K562 (cell line): Measurements from ENCODE around the gene WBP1L. TPM values are rescaled to one million over a fixed set of nuclear protein-coding genes. Genes with fewer than 3 reads are reported as not detected.
A peak's percentile ranks its signal among the peaks of the same experiment; 100 is the strongest.

Experiments
- ATAC-seq: fragments of 200-7000 bp; cut with Tn5 transposase; 3 replicates; pipeline ENCODE4 v1.9.1; 2020; ENCODE audit warnings: moderate library complexity
- BruUV-seq: library from RNA; stranded (reverse); fragments of 400-500 nt; replicated peaks from 2 replicates; lab custom pipeline; 2021; lab: Mats Ljungman, UMichigan
- CTCF ChIA-PET: fragments of 300-600 bp; formaldehyde crosslinking; extraction: SDS; loops from one replicate; lab custom pipeline; 2021; ENCODE audit warnings: low intra/inter-chr PET ratio; lab: Yijun Ruan, JAX
- POLR2A ChIA-PET: fragments of 300-600, 350-650 bp; sonication (Branson Sonifier 250); formaldehyde crosslinking; extraction: SDS; loops from one replicate; lab custom pipeline; 2021; ENCODE audit warnings: antibody characterized with exemption, inconsistent platforms; lab: Yijun Ruan, JAX
- DNase-seq, 4 experiments: peaks; one replicate each; pipeline versions ENCODE4 v3.0.0 to v3.0.0-alpha.2; 2011 to 2018; ENCODE audit warnings: low spot score in 3 of 4, mixed read lengths in 3 of 4; ENCODE audit errors: extremely low read depth in 1 of 4
- FAIRE-seq: peaks from 2 replicates; lab custom pipeline; 2011; peaks lifted over from hg19 to GRCh38; lab: Jason Lieb, UNC
- H2AFZ ChIP-seq: 2 replicates; pipeline ENCODE4 v1.6.0; 2011; ENCODE audit warnings: low read depth, low read length, control low read depth, inconsistent platforms
- H3K27ac ChIP-seq: fragments of 200-600 bp; 3 replicates; pipeline ENCODE4 v1.8.0; 2011; ENCODE audit warnings: low read depth, mild to moderate bottlenecking, control low read depth, inconsistent platforms, low read length, moderate library complexity, mixed read lengths; ENCODE audit errors: extremely low read depth
- H3K27me3 ChIP-seq, 2 experiments: fragments of 300-600 bp in 1 of 2; 2 replicates in 1 of 2; 3 replicates in 1 of 2; pipeline versions ENCODE4 v1.6.0 to v1.8.0; 2011; ENCODE audit warnings: inconsistent platforms in 2 of 2, low read length in 2 of 2, mild to moderate bottlenecking in 1 of 2, mixed read lengths in 1 of 2, moderate library complexity in 1 of 2; ENCODE audit not compliant: control insufficient read depth in 2 of 2, insufficient read depth in 2 of 2
- H3K36me3 ChIP-seq: fragments of 300-600 bp; 3 replicates; pipeline ENCODE4 v1.8.0; 2011; ENCODE audit warnings: mild to moderate bottlenecking, low read length, inconsistent platforms; ENCODE audit not compliant: control insufficient read depth, insufficient read depth
- H3K4me1 ChIP-seq, 2 experiments: fragments of 200-600 bp in 1 of 2; replicated peaks in 1 of 2; 2 replicates in 1 of 2; 3 replicates in 1 of 2; pipeline versions ENCODE4 v1.5.1 to v1.8.0; 2011; ENCODE audit warnings: inconsistent platforms in 2 of 2, low read length in 2 of 2, mild to moderate bottlenecking in 1 of 2, mixed read lengths in 1 of 2, moderate library complexity in 1 of 2; ENCODE audit not compliant: control insufficient read depth in 2 of 2, insufficient read depth in 2 of 2
- H3K4me2 ChIP-seq: 2 replicates; pipeline ENCODE4 v1.6.1; 2011; ENCODE audit warnings: low read length, control low read depth, inconsistent platforms, mixed read lengths; ENCODE audit not compliant: insufficient read depth
- H3K4me3 ChIP-seq: fragments of 200-600 bp; sonication (generic), shearing (Covaris generic); 2 replicates; pipeline ENCODE4 v1.5.1; 2016; ENCODE audit warnings: control low read depth, inconsistent platforms
- H3K79me2 ChIP-seq: fragments of 200-600 bp; 3 replicates; pipeline ENCODE4 v1.8.0; 2011; ENCODE audit warnings: low read length, inconsistent platforms; ENCODE audit not compliant: control insufficient read depth, insufficient read depth
- H3K9ac ChIP-seq, 2 experiments: 2 replicates each; pipeline versions ENCODE4 v1.6.0 to v1.6.1; 2011; ENCODE audit warnings: low read depth in 2 of 2, low read length in 2 of 2, control low read depth in 1 of 2, inconsistent platforms in 1 of 2, mild to moderate bottlenecking in 1 of 2, mixed read lengths in 1 of 2; ENCODE audit not compliant: insufficient read depth in 1 of 2
- H3K9me1 ChIP-seq: one replicate; pipeline ENCODE4 v1.6.0; 2011; ENCODE audit warnings: inconsistent platforms, mild to moderate bottlenecking, low read length, moderate library complexity; ENCODE audit not compliant: control insufficient read depth, insufficient read depth
- H3K9me3 ChIP-seq: replicated peaks from 2 replicates; pipeline ENCODE4 v1.5.1; 2011; ENCODE audit warnings: low read depth, low read length, inconsistent platforms; ENCODE audit not compliant: control insufficient read depth, insufficient read depth
- H4K20me1 ChIP-seq: replicated peaks from 2 replicates; pipeline ENCODE4 v1.6.1; 2011; ENCODE audit warnings: low read length, inconsistent platforms, mixed read lengths; ENCODE audit not compliant: control insufficient read depth, insufficient read depth
- CREB3 ChIP-seq: fragments of 450-650 bp; conservative IDR thresholded peaks from 2 replicates; pipeline ENCODE4 v1.6.1; 2016; ENCODE audit warnings: missing genetic modification characterization, low read depth, mild to moderate bottlenecking, missing compliant biosample characterization, moderate library complexity
- LEF1 ChIP-seq: fragments of 450-650 bp; IDR thresholded peaks from 2 replicates; pipeline ENCODE4 v1.6.1; 2016; ENCODE audit warnings: mild to moderate bottlenecking
- NBN ChIP-seq: fragments of 450-650 bp; IDR thresholded peaks from 2 replicates; pipeline ENCODE4 v1.6.1; 2016; ENCODE audit warnings: low read depth, mild to moderate bottlenecking
- RFX5 ChIP-seq: IDR thresholded peaks from 2 replicates; pipeline ENCODE4 v1.6.1; 2011; ENCODE audit warnings: low read depth, mild to moderate bottlenecking, improper control_type of control experiment, low read length
- SFPQ ChIP-seq: fragments of 200-400 bp; formaldehyde crosslinking; IDR thresholded peaks from 2 replicates; pipeline ENCODE4 v1.6.1; 2017; ENCODE audit warnings: mild to moderate bottlenecking, low read depth, low read length, moderate library complexity
- SMAD3 ChIP-seq: fragments of 450-650 bp; formaldehyde crosslinking; conservative IDR thresholded peaks from 2 replicates; pipeline ENCODE4 v1.4.0; 2020; ENCODE audit warnings: mild to moderate bottlenecking
- SNRNP70 ChIP-seq: fragments of 200-400 bp; formaldehyde crosslinking; optimal IDR thresholded peaks from 2 replicates; pipeline ENCODE3; 2017; ENCODE audit warnings: low read depth, low read length
- TARDBP ChIP-seq: fragments of 450-650 bp; IDR thresholded peaks from 2 replicates; pipeline ENCODE4 v1.6.1; 2016
- THRA ChIP-seq: fragments of 450-650 bp; IDR thresholded peaks from 2 replicates; pipeline ENCODE4 v1.6.1; 2017; ENCODE audit warnings: mild to moderate bottlenecking, moderate library complexity
- WGBS: fragments of 100-300 bp; shearing (Covaris generic); methylation state at CpG from one replicate; pipeline ENCODE4 v1.1.6; 2016; ENCODE audit warnings: low coverage, mixed read lengths; ENCODE audit not compliant: insufficient coverage; ENCODE audit errors: missing lambda C conversion rate; 5-methylcytosine and 5-hydroxymethylcytosine counted together
- in situ Hi-C: fragments of 300-500 bp; cut with MboI; formaldehyde crosslinking; loops from 4 replicates; pipeline ENCODE4 v1.15.0; 2018; ENCODE audit warnings: inconsistent platforms, mixed read lengths
- intact Hi-C: fragments of 100-400 bp; cut with micrococcal nuclease; formaldehyde crosslinking; loops from 2 replicates; pipeline ENCODE4 v1.14.2; 2022
- polyA plus RNA-seq, 8 experiments: library from polyadenylated mRNA; depleted of rRNA in 4 of 8; stranded (reverse) in 5 of 8; unstranded in 3 of 8; fragments of >200 nt; fragmentation: Nextera tagmentation in 2 of 8; fragmentation: Illumina TruSeq in 1 of 8; extraction: Ambion mirVana in 2 of 8; extraction: Trizol in 1 of 8; gene quantifications; 2 replicates each; pipeline versions ENCODE4 v1.2.1 to v1.2.3, GENCODE V29; 2011 to 2014; ENCODE audit warnings: inconsistent platforms in 1 of 8, missing spikeins in 1 of 8
- total RNA-seq, 7 experiments: library from RNA; depleted of rRNA in 6 of 7; stranded (reverse); fragments of >200 nt in 6 of 7; fragmentation: Illumina TruSeq in 2 of 7; extraction: Trizol in 2 of 7; gene quantifications; 2 replicates each; pipeline versions ENCODE4 v1.2.1 to v1.2.3, GENCODE V29; 2011 to 2021; ENCODE audit warnings: low replicate concordance in 1 of 7
- TF ChIP-seq, protein P1 (sequence below): fragments of 250-450 bp; sonication (Bioruptor Pico); IDR thresholded peaks from 2 replicates; pipeline ENCODE4 v1.5.0; 2022; ENCODE audit warnings: mild to moderate bottlenecking
- TF ChIP-seq, protein P2 (sequence below): fragments of 250-450 bp; sonication (Bioruptor Pico); IDR thresholded peaks from 2 replicates; pipeline ENCODE4 v1.8.0; 2022; ENCODE audit warnings: moderate library complexity, mild to moderate bottlenecking, inconsistent platforms
- TF ChIP-seq, protein P3 (sequence below): fragments of 250-450 bp; sonication (Bioruptor Pico); IDR thresholded peaks from 2 replicates; pipeline ENCODE4 v1.8.0; 2022; ENCODE audit warnings: inconsistent platforms, mild to moderate bottlenecking, moderate library complexity, borderline replicate concordance

Gene WBP1L
- total and polyA plus RNA-seq, 9 of the 15 experiments (the other 6 are each of a cell fraction or from before 2014, with no cell fraction given): 3.2 to 14.4 (median 11.3) TPM

DNA sequence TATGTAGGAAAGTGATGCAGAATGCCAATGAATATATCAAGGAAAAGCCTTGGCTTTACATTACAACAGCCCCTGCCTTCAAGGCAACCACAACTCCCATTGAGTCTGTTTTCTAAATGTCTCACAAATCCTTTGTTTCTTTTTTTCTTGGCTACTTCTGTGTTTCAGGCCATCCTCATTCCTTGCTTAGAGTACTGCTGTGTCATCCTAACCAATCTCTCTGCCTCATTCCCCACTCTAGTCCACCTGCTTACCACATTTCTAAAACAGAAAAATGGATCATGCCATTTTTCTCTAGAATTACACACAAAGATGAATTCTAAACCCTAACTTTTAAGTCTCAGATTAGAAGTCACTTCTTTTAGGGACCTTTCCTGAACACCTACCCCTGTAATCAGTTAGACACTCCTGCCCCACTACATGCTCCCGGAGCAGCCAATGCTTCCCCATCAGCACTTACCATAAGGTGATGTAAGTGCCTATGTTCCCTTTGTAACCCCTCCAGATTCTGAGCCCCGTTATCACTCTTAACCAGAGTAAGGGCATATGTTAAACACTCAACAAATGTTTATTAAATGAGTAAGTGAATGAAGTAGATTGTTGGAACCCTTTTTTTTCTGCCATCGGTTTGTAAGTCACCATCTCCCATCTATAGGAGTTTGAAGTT, 113.1 kb downstream of the WBP1L start:
- FAIRE-seq: peak; percentile 69
- peaks cover 15% of the 10 kb centered on the region for H3K79me2 ChIP-seq
- H3K4me2 ChIP-seq: no peak overlapping the region
- CTCF ChIA-PET: no interaction called here
- WGBS: 14% methylated on average over 3 of the region's 3 CpGs
- no peak overlapping the region for H2AFZ ChIP-seq
- peaks cover 6% of the 10 kb centered on the region; the same call in 1 of the 3 replicates for H3K36me3 ChIP-seq
- DNase-seq: peak in 1 of 4 experiments; percentile 23
- H4K20me1 ChIP-seq: no peaks in the 10 kb centered on the region
- no peaks in the 10 kb centered on the region for H3K27me3 ChIP-seq
- H3K27ac ChIP-seq: no peak overlapping the region
- no peak overlapping the region for H3K4me3 ChIP-seq
- POLR2A ChIA-PET: no interaction called here
- peak; percentile 8; the same call in 1 of the 3 replicates for ATAC-seq
- in situ Hi-C loops: no loop called here
- intact Hi-C loops: no loop called here
- no peak overlapping the region for H3K9ac ChIP-seq
- H3K9me1 ChIP-seq: no peaks in the 10 kb centered on the region
- BruUV-seq: no TSS peak
- H3K4me1 ChIP-seq: peaks cover 7 to 20% of the 10 kb centered on the region in 2 experiments; a peak in 3 of 5 replicates
- H3K9me3 ChIP-seq: no peaks in the 10 kb centered on the region
- TF ChIP-seq, protein P1, sequence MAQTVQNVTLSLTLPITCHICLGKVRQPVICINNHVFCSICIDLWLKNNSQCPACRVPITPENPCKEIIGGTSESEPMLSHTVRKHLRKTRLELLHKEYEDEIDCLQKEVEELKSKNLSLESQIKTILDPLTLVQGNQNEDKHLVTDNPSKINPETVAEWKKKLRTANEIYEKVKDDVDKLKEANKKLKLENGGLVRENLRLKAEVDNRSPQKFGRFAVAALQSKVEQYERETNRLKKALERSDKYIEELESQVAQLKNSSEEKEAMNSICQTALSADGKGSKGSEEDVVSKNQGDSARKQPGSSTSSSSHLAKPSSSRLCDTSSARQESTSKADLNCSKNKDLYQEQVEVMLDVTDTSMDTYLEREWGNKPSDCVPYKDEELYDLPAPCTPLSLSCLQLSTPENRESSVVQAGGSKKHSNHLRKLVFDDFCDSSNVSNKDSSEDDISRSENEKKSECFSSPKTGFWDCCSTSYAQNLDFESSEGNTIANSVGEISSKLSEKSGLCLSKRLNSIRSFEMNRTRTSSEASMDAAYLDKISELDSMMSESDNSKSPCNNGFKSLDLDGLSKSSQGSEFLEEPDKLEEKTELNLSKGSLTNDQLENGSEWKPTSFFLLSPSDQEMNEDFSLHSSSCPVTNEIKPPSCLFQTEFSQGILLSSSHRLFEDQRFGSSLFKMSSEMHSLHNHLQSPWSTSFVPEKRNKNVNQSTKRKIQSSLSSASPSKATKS (CRISPR knock-in tag): no peak
- TF ChIP-seq, protein P2, sequence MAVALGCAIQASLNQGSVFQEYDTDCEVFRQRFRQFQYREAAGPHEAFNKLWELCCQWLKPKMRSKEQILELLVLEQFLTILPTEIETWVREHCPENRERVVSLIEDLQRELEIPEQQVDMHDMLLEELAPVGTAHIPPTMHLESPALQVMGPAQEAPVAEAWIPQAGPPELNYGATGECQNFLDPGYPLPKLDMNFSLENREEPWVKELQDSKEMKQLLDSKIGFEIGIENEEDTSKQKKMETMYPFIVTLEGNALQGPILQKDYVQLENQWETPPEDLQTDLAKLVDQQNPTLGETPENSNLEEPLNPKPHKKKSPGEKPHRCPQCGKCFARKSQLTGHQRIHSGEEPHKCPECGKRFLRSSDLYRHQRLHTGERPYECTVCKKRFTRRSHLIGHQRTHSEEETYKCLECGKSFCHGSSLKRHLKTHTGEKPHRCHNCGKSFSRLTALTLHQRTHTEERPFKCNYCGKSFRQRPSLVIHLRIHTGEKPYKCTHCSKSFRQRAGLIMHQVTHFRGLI: no peak
- no peak for TF ChIP-seq SNRNP70
- no peak for TF ChIP-seq SMAD3
- no peak for TF ChIP-seq CREB3 (tag)
- no peak for TF ChIP-seq RFX5
- no peak for TF ChIP-seq SFPQ
- TF ChIP-seq, protein P3, sequence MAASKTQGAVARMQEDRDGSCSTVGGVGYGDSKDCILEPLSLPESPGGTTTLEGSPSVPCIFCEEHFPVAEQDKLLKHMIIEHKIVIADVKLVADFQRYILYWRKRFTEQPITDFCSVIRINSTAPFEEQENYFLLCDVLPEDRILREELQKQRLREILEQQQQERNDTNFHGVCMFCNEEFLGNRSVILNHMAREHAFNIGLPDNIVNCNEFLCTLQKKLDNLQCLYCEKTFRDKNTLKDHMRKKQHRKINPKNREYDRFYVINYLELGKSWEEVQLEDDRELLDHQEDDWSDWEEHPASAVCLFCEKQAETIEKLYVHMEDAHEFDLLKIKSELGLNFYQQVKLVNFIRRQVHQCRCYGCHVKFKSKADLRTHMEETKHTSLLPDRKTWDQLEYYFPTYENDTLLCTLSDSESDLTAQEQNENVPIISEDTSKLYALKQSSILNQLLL (CRISPR knock-in tag): no peak
- no peak for TF ChIP-seq NBN
- TF ChIP-seq LEF1: no peak
- no peak for TF ChIP-seq THRA
- no peak for TF ChIP-seq TARDBP
